Fibroblast of lung (primary cell): ENCODE results near the gene KIAA1328.

Experiments
- CTCF ChIP-seq, 2 donors: IDR thresholded peaks in 1 of 2; conservative IDR thresholded peaks in 1 of 2; 1 replicate in 1 of 2; 2 replicates in 1 of 2; pipeline ENCODE4 v1.5.1; 2011 to 2012; ENCODE audit warnings: low read length in 2 of 2, control low read depth in 1 of 2, inconsistent platforms in 1 of 2, low read depth in 1 of 2, mild to moderate bottlenecking in 1 of 2
- EZH2 ChIP-seq: IDR thresholded peaks from 2 replicates; pipeline ENCODE4 v1.5.1; 2012; ENCODE audit warnings: low read length, control low read depth, mild to moderate bottlenecking; ENCODE audit errors: missing control alignments

GRCh38 chr18:36814994-36815393 lies 13.9 kb upstream of the KIAA1328 start:
- TF ChIP-seq CTCF (conservative IDR thresholded peaks at IDR 0.05 in 1 of 2, IDR thresholded peaks at IDR 0.05 in 1 of 2; ENCODE audit: low read depth in 1 of 2, low read length in 2 of 2), result no peak
- no peak for TF ChIP-seq EZH2
